Fibroblast of peridontal ligament (primary cell): Measurements from ENCODE around the gene NPPC.
"Not testable (repeated sequence)": the region's sequence is repeated elsewhere in the genome, so short reads cannot be mapped to it uniquely, and the experiment has no call there.

Source experiments
- DNase-seq: peaks from one replicate; pipeline ENCODE4 v3.0.0-alpha.2; 2010; ENCODE audit errors: extremely low read depth

NPPC gene

GRCh38 chr2:231886071-231886681, 40.0 kb downstream of the NPPC start:
- DNase-seq = no peak

- DNase-seq = no peak
Observed at GRCh38 chr2:231884438-231885140, 41.6 kb downstream of the NPPC start.

- DNase-seq = no peak
Observed at GRCh38 chr2:231883468-231883881, 42.7 kb downstream of the NPPC start.

GRCh38 chr2:231882646-231883045, 43.5 kb downstream of the NPPC start:
- no peak for DNase-seq

- DNase-seq = not testable (repeated sequence)
Observed at GRCh38 chr2:231880371-231880770, 45.8 kb downstream of the NPPC start.

- no peak for DNase-seq
Observed at GRCh38 chr2:231879216-231879615, 47.0 kb downstream of the NPPC start.

GRCh38 chr2:231877533-231878456, 48.4 kb downstream of the NPPC start:
- DNase-seq = no peak

- no peak for DNase-seq
Observed at GRCh38 chr2:231874944-231875343, 51.3 kb downstream of the NPPC start.
